Measurements from ENCODE around the gene EFCAB7.
A peak's percentile ranks its signal among the peaks of the same experiment; 100 is the strongest.

The EFCAB7 gene

DNA sequence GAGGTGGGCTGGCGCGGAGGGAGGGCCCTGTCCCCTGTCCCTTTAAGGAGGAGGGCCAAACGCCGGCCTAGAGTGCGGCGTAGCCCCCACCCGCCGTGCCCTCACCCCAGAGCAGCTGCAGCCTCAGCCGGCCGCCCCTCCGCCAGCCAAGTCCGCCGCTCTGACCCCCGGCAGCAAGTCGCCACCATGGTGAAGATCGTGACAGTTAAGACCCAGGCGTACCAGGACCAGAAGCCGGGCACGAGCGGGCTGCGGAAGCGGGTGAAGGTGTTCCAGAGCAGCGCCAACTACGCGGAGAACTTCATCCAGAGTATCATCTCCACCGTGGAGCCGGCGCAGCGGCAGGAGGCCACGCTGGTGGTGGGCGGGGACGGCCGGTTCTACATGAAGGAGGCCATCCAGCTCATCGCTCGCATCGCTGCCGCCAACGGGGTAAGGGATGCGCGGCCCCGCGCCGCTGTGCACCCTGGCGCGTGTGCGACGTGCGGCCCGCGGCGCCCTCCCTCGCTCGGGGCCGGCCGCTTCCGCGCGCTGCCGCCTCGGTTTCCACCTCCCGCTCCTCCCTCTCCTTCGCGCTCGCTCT is 70.1 kb downstream of the EFCAB7 start, which contains the start of gene PGM1:
TSS of gene PGM1 (plus strand) at position 109 of the 583 bp plus-strand sequence. CDS start at position 187, 78 bp downstream.
- TF ChIP-seq, protein P1, sequence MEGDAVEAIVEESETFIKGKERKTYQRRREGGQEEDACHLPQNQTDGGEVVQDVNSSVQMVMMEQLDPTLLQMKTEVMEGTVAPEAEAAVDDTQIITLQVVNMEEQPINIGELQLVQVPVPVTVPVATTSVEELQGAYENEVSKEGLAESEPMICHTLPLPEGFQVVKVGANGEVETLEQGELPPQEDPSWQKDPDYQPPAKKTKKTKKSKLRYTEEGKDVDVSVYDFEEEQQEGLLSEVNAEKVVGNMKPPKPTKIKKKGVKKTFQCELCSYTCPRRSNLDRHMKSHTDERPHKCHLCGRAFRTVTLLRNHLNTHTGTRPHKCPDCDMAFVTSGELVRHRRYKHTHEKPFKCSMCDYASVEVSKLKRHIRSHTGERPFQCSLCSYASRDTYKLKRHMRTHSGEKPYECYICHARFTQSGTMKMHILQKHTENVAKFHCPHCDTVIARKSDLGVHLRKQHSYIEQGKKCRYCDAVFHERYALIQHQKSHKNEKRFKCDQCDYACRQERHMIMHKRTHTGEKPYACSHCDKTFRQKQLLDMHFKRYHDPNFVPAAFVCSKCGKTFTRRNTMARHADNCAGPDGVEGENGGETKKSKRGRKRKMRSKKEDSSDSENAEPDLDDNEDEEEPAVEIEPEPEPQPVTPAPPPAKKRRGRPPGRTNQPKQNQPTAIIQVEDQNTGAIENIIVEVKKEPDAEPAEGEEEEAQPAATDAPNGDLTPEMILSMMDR (IDR thresholded peaks at IDR 0.05; ENCODE audit: low read depth, low read length) = no peak
- Histone ChIP-seq H3K9me3 (ENCODE audit: severe bottlenecking) (no peaks in the 10 kb centered on the region), H3K36me3 (no peaks in the 10 kb centered on the region), H3K4me3 (ENCODE audit: low read depth, low read length) (peak within 1 kb of the TSS; percentile 91), H3K27ac (peak within 1 kb of the TSS; percentile 80), H3K27me3 (ENCODE audit: insufficient read depth, low read depth, severe bottlenecking) (no peaks in the 10 kb centered on the region)
- peak; percentile 82 for DNase-seq

DNA sequence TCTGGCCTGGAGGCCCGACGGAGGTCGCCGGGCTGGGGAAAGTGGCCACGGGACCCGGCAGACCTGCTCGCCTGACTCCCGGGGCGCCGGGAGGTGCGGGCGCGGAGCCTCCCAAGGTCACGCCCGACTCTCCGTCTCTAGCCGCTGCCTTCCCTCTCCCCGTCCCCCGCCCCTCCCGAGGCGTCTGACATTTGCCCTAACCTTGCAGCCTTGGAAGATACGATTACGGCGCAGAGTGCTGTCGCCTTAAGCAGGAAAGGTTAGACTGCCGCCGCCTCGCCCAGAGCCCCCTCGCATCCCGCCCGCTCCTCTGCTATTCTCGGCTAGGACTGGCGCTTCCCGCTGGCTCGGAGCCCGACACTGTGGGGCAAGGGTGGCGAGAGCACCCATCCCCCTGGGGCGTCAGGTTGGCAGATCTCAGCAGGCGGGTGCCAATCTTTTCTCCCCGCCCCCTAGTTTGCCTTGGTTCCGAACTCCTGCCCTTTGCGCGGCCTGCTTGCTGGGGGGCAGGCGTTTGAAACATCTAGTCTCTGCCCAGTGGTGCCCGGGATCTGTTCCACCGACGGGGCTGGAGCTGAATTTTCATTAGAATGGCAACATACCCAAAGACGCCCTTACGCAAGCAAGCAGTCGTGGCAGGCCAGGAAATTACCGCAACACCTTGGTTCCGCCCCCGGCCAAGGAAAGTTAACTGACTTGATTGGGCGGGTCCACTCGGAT is 70.7 kb downstream of the EFCAB7 start:
- Histone ChIP-seq H3K4me3 (ENCODE audit: low read depth, low read length) (peak overlapping the region; percentile 91), H3K9me3 (ENCODE audit: severe bottlenecking) (no peaks in the 10 kb centered on the region), H3K27me3 (ENCODE audit: insufficient read depth, low read depth, severe bottlenecking) (no peaks in the 10 kb centered on the region), H3K36me3 (no peaks in the 10 kb centered on the region), H3K27ac (peak overlapping the region; percentile 80)
- TF ChIP-seq, protein P1 (IDR thresholded peaks at IDR 0.05; ENCODE audit: low read depth, low read length) = no peak
- DNase-seq = peak; percentile 60

GRCh38 chr1:63595435-63595834 is 72.1 kb downstream of the EFCAB7 start:
- Histone ChIP-seq H3K4me3 (ENCODE audit: low read depth, low read length) (no peak overlapping the region), H3K27me3 (ENCODE audit: insufficient read depth, low read depth, severe bottlenecking) (no peaks in the 10 kb centered on the region), H3K9me3 (ENCODE audit: severe bottlenecking) (no peaks in the 10 kb centered on the region), H3K27ac (no peak overlapping the region), H3K36me3 (no peaks in the 10 kb centered on the region)
- no peak for DNase-seq
- TF ChIP-seq, protein P1 (IDR thresholded peaks at IDR 0.05; ENCODE audit: low read depth, low read length) = no peak

- Histone ChIP-seq H3K36me3 (no peaks in the 10 kb centered on the region), H3K9me3 (ENCODE audit: severe bottlenecking) (no peaks in the 10 kb centered on the region), H3K4me3 (ENCODE audit: low read depth, low read length) (no peak overlapping the region), H3K27ac (no peak overlapping the region), H3K27me3 (ENCODE audit: insufficient read depth, low read depth, severe bottlenecking) (no peaks in the 10 kb centered on the region)
- TF ChIP-seq, protein P1 (IDR thresholded peaks at IDR 0.05; ENCODE audit: low read depth, low read length) = no peak
- DNase-seq = no peak
These were observed 76.5 kb downstream of the EFCAB7 start for GRCh38 chr1:63599799-63600198.

DNA sequence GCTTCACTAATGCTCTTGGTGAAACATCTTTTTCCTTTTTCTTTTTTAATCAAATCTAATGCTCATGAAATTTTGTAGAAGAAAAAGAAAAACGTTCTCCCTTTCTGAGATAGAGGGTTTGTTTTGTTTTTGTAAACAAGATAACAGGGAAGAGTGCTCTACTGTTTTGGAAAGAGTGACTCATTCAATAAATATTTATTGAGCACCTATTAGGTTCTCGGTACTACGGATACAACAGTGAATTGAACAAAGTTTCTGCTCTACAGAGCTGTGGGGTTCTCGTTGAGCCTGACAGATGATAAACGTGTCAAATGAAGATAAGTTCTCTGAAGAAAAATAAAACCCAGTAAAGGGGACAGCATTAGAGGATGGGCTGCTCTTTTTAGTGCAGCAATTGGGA is 76.9 kb downstream of the EFCAB7 start:
- DNase-seq = no peak
- Histone ChIP-seq H3K27me3 (ENCODE audit: insufficient read depth, low read depth, severe bottlenecking) (no peaks in the 10 kb centered on the region), H3K9me3 (ENCODE audit: severe bottlenecking) (no peaks in the 10 kb centered on the region), H3K27ac (no peak overlapping the region), H3K4me3 (ENCODE audit: low read depth, low read length) (no peak overlapping the region), H3K36me3 (no peaks in the 10 kb centered on the region)
- TF ChIP-seq, protein P1 (IDR thresholded peaks at IDR 0.05; ENCODE audit: low read depth, low read length) = no peak

All from WERI-Rb-1 (cell line).